HG03097 (cell line): ENCODE data around the gene GALNT7.
"Not testable (repeated sequence)": the region's sequence is repeated elsewhere in the genome, so short reads cannot be mapped to it uniquely, and the experiment has no call there.

Source experiments
- ATAC-seq: cut with Tn5 transposase; IDR thresholded peaks from one replicate; pipeline ENCODE4 v1.9.1; 2021; ENCODE audit not compliant: unreplicated experiment, low FRiP score

Gene GALNT7

GRCh38 chr4:173191623-173192041 lies 23.0 kb downstream of the GALNT7 start:
- ATAC-seq: no peak

- ATAC-seq: no peak
These were observed 24.0 kb downstream of the GALNT7 start for GRCh38 chr4:173192375-173193162.

GRCh38 chr4:173194157-173194556 lies 25.5 kb downstream of the GALNT7 start:
- ATAC-seq: no peak

- ATAC-seq: no peak
These were observed 26.5 kb downstream of the GALNT7 start for GRCh38 chr4:173195109-173195508.

- ATAC-seq: no peak
These were observed 30.9 kb downstream of the GALNT7 start for GRCh38 chr4:173199553-173199952.

- ATAC-seq: no peak
These were observed 31.7 kb downstream of the GALNT7 start for GRCh38 chr4:173200103-173200884.

- ATAC-seq: no peak
These were observed 33.8 kb downstream of the GALNT7 start for GRCh38 chr4:173202395-173202794.

- no peak for ATAC-seq
These were observed 37.0 kb downstream of the GALNT7 start for GRCh38 chr4:173205656-173206055.

- ATAC-seq: no peak
These were observed 39.8 kb downstream of the GALNT7 start for GRCh38 chr4:173208420-173208819.

- ATAC-seq: no peak
These were observed 42.6 kb downstream of the GALNT7 start for GRCh38 chr4:173211222-173211621.

GRCh38 chr4:173211838-173212237 lies 43.2 kb downstream of the GALNT7 start:
- ATAC-seq: no peak

- ATAC-seq: no peak
These were observed 43.8 kb downstream of the GALNT7 start for GRCh38 chr4:173212379-173212778.

GRCh38 chr4:173213296-173213695 lies 44.7 kb downstream of the GALNT7 start:
- no peak for ATAC-seq

GRCh38 chr4:173214231-173214630 lies 45.6 kb downstream of the GALNT7 start:
- no peak for ATAC-seq

GRCh38 chr4:173214661-173215060 lies 46.0 kb downstream of the GALNT7 start:
- ATAC-seq: no peak

GRCh38 chr4:173217075-173217474 lies 48.5 kb downstream of the GALNT7 start:
- no peak for ATAC-seq

- ATAC-seq: no peak
These were observed 49.1 kb downstream of the GALNT7 start for GRCh38 chr4:173217727-173218126.

GRCh38 chr4:173218411-173219125 lies 50.0 kb downstream of the GALNT7 start:
- no peak for ATAC-seq

- not testable (repeated sequence) for ATAC-seq
These were observed 50.5 kb downstream of the GALNT7 start for GRCh38 chr4:173219126-173219437.

GRCh38 chr4:173223743-173224142 lies 55.1 kb downstream of the GALNT7 start:
- ATAC-seq: no peak

GRCh38 chr4:173226401-173226888 lies 57.8 kb downstream of the GALNT7 start:
- ATAC-seq: no peak
